ENCODE measurements around the gene PRKAB2.
A peak's percentile ranks its signal among the peaks of the same experiment; 100 is the strongest.
"Not testable (repeated sequence)": the region's sequence is repeated elsewhere in the genome, so short reads cannot be mapped to it uniquely, and the experiment has no call there.

The PRKAB2 gene

GRCh38 chr1:147172168-147173016, at the start of gene PRKAB2:
TSS of gene PRKAB2 (minus strand) at chr1:147172470. CDS start at chr1:147172144, 326 bp downstream.
- DNase-seq, result peak; percentile 95

- DNase-seq, result no peak
Measured at GRCh38 chr1:147218606-147219005, 46.3 kb upstream of the PRKAB2 start.

- no peak for DNase-seq
Measured at GRCh38 chr1:147217141-147217540, 44.9 kb upstream of the PRKAB2 start.

- DNase-seq, result no peak
Measured at GRCh38 chr1:147216124-147216523, 43.9 kb upstream of the PRKAB2 start.

GRCh38 chr1:147215540-147215916, 43.3 kb upstream of the PRKAB2 start:
- no peak for DNase-seq

GRCh38 chr1:147214842-147215539, 42.7 kb upstream of the PRKAB2 start:
- no peak for DNase-seq

GRCh38 chr1:147214325-147214724, 42.1 kb upstream of the PRKAB2 start:
- no peak for DNase-seq

GRCh38 chr1:147213271-147213670, 41.0 kb upstream of the PRKAB2 start:
- DNase-seq, result no peak

- no peak for DNase-seq
Measured at GRCh38 chr1:147211577-147211976, 39.3 kb upstream of the PRKAB2 start.

GRCh38 chr1:147210987-147211386, 38.7 kb upstream of the PRKAB2 start:
- no peak for DNase-seq

GRCh38 chr1:147209825-147210821, 37.9 kb upstream of the PRKAB2 start:
- no peak for DNase-seq

- no peak for DNase-seq
Measured at GRCh38 chr1:147208619-147209018, 36.3 kb upstream of the PRKAB2 start.

GRCh38 chr1:147207192-147207591, 34.9 kb upstream of the PRKAB2 start:
- DNase-seq, result no peak

- no peak for DNase-seq
Measured at GRCh38 chr1:147204080-147204479, 31.8 kb upstream of the PRKAB2 start.

- DNase-seq, result no peak
Measured at GRCh38 chr1:147202576-147202975, 30.3 kb upstream of the PRKAB2 start.

- DNase-seq, result no peak
Measured at GRCh38 chr1:147201786-147202185, 29.5 kb upstream of the PRKAB2 start.

GRCh38 chr1:147201276-147201675, 29.0 kb upstream of the PRKAB2 start:
- no peak for DNase-seq

- not testable (repeated sequence) for DNase-seq
Measured at GRCh38 chr1:147197324-147197723, 25.1 kb upstream of the PRKAB2 start.

- DNase-seq, result no peak
Measured at GRCh38 chr1:147189514-147189913, 17.2 kb upstream of the PRKAB2 start.

- no peak for DNase-seq
Measured at GRCh38 chr1:147185432-147185831, 13.2 kb upstream of the PRKAB2 start.

GRCh38 chr1:147177611-147178380, 5.5 kb upstream of the PRKAB2 start:
- no peak for DNase-seq

All from midbrain (tissue), 1 donor.